HG03196 (cell line): ENCODE measurements around the gene NARS2.

ENCODE experiments used
- ATAC-seq: cut with Tn5 transposase; IDR thresholded peaks from one replicate; pipeline ENCODE4 v1.9.1; 2021; ENCODE audit not compliant: unreplicated experiment

NARS2 gene

GRCh38 chr11:78417175-78417887 is 157.3 kb downstream of the NARS2 start, which contains the start of gene GAB2:
Gene GAB2, minus strand, starts transcription at chr11:78417820. Its CDS starts 100 bp downstream, at chr11:78417720.
- ATAC-seq = no peak

- peak; percentile 54 for ATAC-seq
These were observed 158.1 kb downstream of the NARS2 start for GRCh38 chr11:78416285-78417174.

GRCh38 chr11:78415338-78415737 is 159.3 kb downstream of the NARS2 start:
- no peak for ATAC-seq

- ATAC-seq = no peak
These were observed 160.2 kb downstream of the NARS2 start for GRCh38 chr11:78414321-78415051.

- no peak for ATAC-seq
These were observed 166.0 kb downstream of the NARS2 start for GRCh38 chr11:78408619-78409018.

- ATAC-seq = no peak
These were observed 168.0 kb downstream of the NARS2 start for GRCh38 chr11:78406568-78407196.

GRCh38 chr11:78405805-78406204 is 168.9 kb downstream of the NARS2 start:
- ATAC-seq = no peak

GRCh38 chr11:78403781-78404180 is 170.9 kb downstream of the NARS2 start:
- no peak for ATAC-seq

GRCh38 chr11:78402847-78403246 is 171.8 kb downstream of the NARS2 start:
- ATAC-seq = no peak

GRCh38 chr11:78400702-78401101 is 174.0 kb downstream of the NARS2 start:
- no peak for ATAC-seq

- no peak for ATAC-seq
These were observed 174.5 kb downstream of the NARS2 start for GRCh38 chr11:78400116-78400515.

GRCh38 chr11:78399136-78399535 is 175.5 kb downstream of the NARS2 start:
- ATAC-seq = no peak

- ATAC-seq = no peak
These were observed 175.9 kb downstream of the NARS2 start for GRCh38 chr11:78398715-78399114.

GRCh38 chr11:78397398-78397797 is 177.3 kb downstream of the NARS2 start:
- ATAC-seq = peak; percentile 91

GRCh38 chr11:78395597-78395996 is 179.1 kb downstream of the NARS2 start:
- ATAC-seq = no peak

- ATAC-seq = no peak
These were observed 181.8 kb downstream of the NARS2 start for GRCh38 chr11:78392854-78393253.

GRCh38 chr11:78391424-78391823 is 183.2 kb downstream of the NARS2 start:
- ATAC-seq = no peak

- ATAC-seq = no peak
These were observed 183.9 kb downstream of the NARS2 start for GRCh38 chr11:78390809-78391208.

- ATAC-seq = no peak
These were observed 188.3 kb downstream of the NARS2 start for GRCh38 chr11:78386215-78386941.
